GM12801 (cell line): Measurements from ENCODE around the gene AHDC1.

ENCODE experiments used
- TF ChIP-seq, protein P1 (sequence below): IDR thresholded peaks from one replicate; pipeline ENCODE4 v1.5.1; 2011; ENCODE audit warnings: control low read depth; ENCODE audit not compliant: insufficient read length; ENCODE audit errors: extremely low read depth

Gene AHDC1

DNA sequence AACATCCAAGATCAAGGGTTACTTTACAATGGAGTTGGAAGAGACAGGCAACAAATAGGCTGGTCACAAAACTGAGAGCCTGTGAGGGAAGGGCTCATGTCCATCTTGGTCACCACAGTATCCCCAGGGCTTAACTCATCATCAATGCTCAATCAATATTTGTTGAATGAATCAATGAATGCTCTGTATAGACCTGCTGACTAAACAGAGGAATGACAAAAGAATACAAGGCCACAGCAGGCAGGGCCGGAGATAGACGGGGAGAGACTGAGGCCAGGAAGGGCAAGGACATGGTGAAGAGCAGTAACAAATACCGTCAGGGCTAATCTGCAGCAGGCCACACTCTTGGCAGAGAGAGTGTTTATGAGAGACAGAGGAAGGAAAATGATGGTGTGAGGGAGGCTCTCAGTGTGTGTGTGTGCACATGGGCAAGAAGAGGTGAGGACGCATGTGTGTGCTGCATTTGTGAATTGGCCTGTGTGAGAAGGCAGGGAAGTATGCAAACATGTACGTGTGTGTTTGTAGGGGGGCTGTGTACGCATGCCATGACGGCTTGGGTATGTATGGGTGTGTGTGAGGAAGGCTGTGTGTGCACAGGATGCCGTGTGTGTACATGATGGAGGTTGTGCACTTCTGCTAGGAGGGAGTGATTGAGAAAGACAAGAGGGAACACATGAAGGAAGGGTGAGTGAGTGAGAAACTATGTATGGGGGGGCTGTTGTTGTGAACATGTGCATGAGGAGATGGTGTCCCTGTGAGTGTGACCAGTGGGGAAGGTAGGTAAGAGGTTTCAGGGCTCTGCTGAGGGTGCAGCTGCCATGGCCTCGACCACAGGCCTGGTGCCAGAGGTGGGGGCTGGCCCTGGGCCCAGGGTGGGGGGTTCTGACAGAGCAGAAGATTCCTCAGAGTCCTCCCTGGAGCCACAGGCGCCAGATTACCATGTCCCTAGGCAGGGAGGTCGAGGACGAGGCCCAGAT is 15.4 kb downstream of the AHDC1 start:
- TF ChIP-seq, protein P1, sequence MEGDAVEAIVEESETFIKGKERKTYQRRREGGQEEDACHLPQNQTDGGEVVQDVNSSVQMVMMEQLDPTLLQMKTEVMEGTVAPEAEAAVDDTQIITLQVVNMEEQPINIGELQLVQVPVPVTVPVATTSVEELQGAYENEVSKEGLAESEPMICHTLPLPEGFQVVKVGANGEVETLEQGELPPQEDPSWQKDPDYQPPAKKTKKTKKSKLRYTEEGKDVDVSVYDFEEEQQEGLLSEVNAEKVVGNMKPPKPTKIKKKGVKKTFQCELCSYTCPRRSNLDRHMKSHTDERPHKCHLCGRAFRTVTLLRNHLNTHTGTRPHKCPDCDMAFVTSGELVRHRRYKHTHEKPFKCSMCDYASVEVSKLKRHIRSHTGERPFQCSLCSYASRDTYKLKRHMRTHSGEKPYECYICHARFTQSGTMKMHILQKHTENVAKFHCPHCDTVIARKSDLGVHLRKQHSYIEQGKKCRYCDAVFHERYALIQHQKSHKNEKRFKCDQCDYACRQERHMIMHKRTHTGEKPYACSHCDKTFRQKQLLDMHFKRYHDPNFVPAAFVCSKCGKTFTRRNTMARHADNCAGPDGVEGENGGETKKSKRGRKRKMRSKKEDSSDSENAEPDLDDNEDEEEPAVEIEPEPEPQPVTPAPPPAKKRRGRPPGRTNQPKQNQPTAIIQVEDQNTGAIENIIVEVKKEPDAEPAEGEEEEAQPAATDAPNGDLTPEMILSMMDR = no peak

DNA sequence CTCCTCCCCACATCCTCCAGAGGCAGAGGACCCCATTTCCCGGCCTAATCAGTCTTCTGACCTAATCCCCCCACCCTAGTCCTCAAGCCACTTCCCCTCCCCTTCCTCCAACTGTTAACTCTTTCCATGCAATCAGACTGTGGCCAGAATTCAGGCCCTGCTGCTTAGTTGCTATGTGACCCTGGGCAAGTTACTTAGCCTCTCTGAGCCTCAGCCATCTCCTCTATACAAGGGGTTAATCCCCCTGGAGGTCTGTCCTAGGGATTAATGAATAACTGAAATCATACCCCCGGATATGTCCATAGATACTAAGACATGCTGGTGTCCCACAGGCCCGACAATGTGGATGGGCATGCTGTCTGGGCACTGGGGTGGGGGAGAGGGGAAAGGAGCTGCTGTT is 18.3 kb downstream of the AHDC1 start:
- TF ChIP-seq, protein P1 = no peak

DNA sequence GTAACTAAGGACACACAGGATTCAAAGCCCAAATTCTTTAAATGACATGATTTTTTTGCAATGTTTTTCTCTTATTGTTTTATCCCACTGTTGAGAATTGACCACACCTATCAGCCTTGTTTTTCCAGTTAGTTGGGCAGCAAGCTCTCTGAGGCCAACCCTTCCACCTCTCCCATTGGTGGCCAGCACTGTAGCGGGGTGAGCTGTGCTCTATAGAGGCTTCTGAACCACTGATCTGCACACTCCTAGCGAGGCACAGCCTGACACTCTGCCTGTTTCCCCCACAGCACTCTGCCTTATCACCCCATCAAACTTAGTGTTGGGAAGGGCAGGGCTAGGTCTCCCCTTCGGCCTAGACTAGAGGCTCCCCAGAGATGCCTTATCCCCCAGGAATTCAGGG is 19.5 kb downstream of the AHDC1 start:
- TF ChIP-seq, protein P1 = no peak

DNA sequence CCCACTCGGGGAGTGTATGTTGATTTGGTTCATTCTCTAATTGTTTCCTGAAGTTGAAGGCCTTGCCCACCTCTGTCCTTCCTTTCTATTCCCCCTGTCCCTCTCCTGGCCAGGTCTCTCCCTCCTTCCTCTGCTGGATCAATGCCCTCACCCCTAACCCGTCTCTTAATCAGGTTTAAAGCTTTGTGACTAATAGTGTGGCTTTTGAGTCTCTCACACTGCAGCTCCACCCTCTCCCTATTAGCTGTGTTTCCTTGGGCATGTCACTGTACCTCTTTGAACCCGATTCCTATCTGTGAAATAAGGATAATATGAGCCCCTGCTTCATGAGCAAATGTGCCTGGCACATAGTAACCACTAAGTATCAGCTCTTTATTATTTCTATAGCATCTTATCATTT is 20.5 kb downstream of the AHDC1 start:
- TF ChIP-seq, protein P1 = no peak

DNA sequence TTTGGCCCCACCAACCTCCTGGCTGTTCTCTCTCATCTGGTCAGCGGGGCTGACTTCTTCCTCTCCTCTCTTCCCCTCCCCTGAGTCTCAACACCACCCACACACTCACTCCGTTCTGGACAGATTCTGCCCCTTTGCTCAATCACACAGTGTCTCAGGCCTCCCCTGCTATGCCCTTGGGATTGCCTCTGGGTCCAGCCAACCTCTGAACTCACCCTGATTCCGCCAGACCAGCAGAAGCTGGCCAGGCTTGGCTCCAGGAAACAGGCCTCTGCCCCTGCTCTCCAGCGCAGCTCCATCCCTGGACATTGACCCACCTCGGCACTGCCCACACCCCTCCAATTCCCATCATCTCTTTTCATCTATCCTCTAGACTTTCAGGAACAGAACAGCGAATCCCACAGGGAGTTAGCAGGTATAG is 22.1 kb downstream of the AHDC1 start:
- TF ChIP-seq, protein P1 = no peak

DNA sequence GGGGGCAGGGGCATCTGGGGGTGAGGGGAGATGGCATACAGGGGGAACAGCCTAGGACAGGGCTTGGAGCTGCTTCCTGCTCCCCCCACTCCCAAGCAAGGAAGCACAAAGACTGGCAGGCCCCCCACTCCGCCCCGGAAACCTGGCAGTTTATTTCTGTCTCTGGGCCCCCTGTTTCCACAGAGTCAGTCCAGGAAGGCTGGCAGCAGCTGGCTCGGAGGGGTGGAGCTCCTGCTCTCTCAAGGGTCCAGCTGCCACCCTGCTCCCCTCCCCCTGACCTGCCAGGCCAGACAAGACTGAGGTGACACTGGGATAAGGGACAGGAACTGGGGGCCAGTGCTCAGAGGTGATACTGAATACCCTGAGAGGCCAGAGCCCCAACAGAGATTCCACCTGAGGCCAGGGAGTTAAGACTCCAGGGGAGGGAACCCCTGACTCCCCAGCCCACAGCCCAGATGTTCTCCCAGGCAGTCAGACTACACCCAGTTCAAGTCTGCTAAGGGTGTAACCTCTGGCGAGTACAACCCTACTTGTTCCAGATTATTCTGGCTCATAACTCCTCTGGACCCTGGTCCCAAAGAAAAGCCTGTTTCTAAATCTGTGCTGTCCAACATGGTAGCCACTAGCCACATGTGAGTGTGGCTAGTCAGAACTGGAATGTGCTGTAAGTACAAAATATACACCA is 26.3 kb downstream of the AHDC1 start:
- TF ChIP-seq, protein P1 = no peak

DNA sequence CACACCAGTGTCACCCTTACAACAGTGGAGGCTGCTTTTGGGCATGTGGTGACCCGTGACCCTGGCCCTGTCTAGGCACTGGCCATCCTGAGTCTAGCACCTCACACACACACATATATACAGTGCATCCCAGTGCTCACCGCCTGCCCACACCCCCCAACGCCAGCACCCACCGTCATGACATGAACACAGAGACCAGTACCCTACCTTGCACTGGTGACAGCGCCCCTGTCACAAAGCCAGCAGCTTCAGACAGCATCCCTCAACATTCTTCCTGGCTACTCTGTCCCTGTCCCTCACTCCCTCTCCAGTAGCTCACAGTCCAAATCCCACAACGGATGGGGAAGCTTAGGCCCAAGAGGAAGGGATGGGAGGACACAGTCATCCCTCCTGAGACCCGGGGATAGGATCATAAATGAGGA is 27.1 kb downstream of the AHDC1 start:
- TF ChIP-seq, protein P1 = no peak
